NB4 (cell line): ENCODE data around the gene GJD3.
"Not testable (repeated sequence)": the region's sequence is repeated elsewhere in the genome, so short reads cannot be mapped to it uniquely, and the experiment has no call there.

Experiments used
- POLR2A ChIP-seq: IDR thresholded peaks from 2 replicates; pipeline ENCODE4 v1.6.1; 2011; ENCODE audit warnings: mild to moderate bottlenecking; ENCODE audit not compliant: insufficient read length; ENCODE audit errors: extremely low read depth
- TF ChIP-seq, protein P1 (sequence below): IDR thresholded peaks from one replicate; pipeline ENCODE4 v1.5.1; 2012; ENCODE audit warnings: low read depth, low read length
- TF ChIP-seq, protein P2 (sequence below): IDR thresholded peaks from 2 replicates; pipeline ENCODE4 v1.6.1; 2011; ENCODE audit warnings: low read depth, low read length

DNA sequence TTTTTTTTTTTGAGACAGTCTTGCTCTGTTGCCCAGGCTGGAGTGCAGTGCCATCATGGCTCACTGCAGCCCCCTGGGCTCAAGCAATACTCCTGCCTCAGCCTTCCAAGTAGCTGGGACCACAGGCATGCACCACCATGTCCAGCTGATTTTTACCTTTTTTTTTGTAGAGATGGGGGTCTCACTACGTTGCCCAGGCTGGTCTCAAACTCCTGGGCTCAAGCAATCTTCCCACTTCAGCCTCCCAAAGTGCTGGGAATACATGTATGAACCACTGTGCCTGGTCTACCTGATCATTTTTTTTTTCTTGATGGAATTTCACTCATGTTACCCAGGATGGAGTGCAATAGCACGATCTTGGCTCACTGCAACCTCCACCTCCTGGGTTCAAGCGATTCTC, 22.0 kb upstream of the GJD3 start:
- not testable (repeated sequence) for TF ChIP-seq POLR2A
- TF ChIP-seq, protein P1, sequence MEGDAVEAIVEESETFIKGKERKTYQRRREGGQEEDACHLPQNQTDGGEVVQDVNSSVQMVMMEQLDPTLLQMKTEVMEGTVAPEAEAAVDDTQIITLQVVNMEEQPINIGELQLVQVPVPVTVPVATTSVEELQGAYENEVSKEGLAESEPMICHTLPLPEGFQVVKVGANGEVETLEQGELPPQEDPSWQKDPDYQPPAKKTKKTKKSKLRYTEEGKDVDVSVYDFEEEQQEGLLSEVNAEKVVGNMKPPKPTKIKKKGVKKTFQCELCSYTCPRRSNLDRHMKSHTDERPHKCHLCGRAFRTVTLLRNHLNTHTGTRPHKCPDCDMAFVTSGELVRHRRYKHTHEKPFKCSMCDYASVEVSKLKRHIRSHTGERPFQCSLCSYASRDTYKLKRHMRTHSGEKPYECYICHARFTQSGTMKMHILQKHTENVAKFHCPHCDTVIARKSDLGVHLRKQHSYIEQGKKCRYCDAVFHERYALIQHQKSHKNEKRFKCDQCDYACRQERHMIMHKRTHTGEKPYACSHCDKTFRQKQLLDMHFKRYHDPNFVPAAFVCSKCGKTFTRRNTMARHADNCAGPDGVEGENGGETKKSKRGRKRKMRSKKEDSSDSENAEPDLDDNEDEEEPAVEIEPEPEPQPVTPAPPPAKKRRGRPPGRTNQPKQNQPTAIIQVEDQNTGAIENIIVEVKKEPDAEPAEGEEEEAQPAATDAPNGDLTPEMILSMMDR: not testable (repeated sequence)
- TF ChIP-seq, protein P2, sequence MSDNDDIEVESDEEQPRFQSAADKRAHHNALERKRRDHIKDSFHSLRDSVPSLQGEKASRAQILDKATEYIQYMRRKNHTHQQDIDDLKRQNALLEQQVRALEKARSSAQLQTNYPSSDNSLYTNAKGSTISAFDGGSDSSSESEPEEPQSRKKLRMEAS: not testable (repeated sequence)
